Peyer's patch (tissue), 4 donors: ENCODE data around the gene CIPC. TPM values are rescaled to one million over a fixed set of nuclear protein-coding genes. Genes with fewer than 3 reads are reported as not detected.

Source experiments
- DNase-seq, 3 donors: peaks; one replicate each; pipeline ENCODE4 v3.0.0-alpha.2; 2017 to 2019
- H3K27ac ChIP-seq, 4 donors: fragments of 200-600 bp; sonication (generic); one replicate each; pipeline ENCODE4 v1.5.1; 2016 to 2019
- H3K27me3 ChIP-seq, 2 donors: fragments of 200-600 bp; sonication (generic); one replicate each; pipeline ENCODE4 v1.5.1; 2019
- H3K36me3 ChIP-seq, 3 donors: fragments of 200-600 bp; sonication (generic); one replicate each; pipeline ENCODE4 v1.5.1; 2016 to 2019
- H3K4me1 ChIP-seq, 4 donors: fragments of 200-600 bp; sonication (generic); one replicate each; pipeline ENCODE4 v1.5.1; 2016 to 2019
- H3K4me3 ChIP-seq, 4 donors: fragments of 200-600 bp; sonication (generic); 1 replicate in 3 of 4; 2 replicates in 1 of 4; pipeline ENCODE4 v1.5.1; 2016 to 2019; ENCODE audit warnings: mild to moderate bottlenecking in 1 of 4
- H3K9me3 ChIP-seq, 4 donors: fragments of 200-600 bp; sonication (generic); one replicate each; pipeline ENCODE4 v1.5.1; 2016 to 2019; ENCODE audit warnings: mild to moderate bottlenecking in 1 of 4
- CTCF ChIP-seq, 6 experiments: fragments of 450-650 bp in 4 of 6; fragments of 200-600 bp in 2 of 6; sonication (generic) in 1 of 6; IDR thresholded peaks; one replicate each; pipeline ENCODE4 v1.5.1; 2017 to 2019; ENCODE audit warnings: antibody characterized with exemption in 6 of 6, mild to moderate bottlenecking in 3 of 6, moderate library complexity in 1 of 6
- POLR2A ChIP-seq, 2 donors: fragments of 450-650 bp; IDR thresholded peaks; one replicate each; pipeline ENCODE4 v1.5.1; 2017; ENCODE audit warnings: antibody characterized with exemption in 2 of 2, mild to moderate bottlenecking in 2 of 2, moderate library complexity in 2 of 2
- total RNA-seq, 4 donors: library from RNA; depleted of rRNA; stranded (reverse); fragments of >200 nt; gene quantifications; one replicate each; pipeline ENCODE4 v1.1.0, GENCODE V29; 2016

Gene CIPC
- 10 to 100 TPM; 22.3 to 66.7 (median 52.1) TPM for total RNA-seq

GRCh38 chr14:77097700-77098528 is at the start of gene CIPC:
TSS of gene CIPC (plus strand) at chr14:77098258. CDS start at chr14:77105709, 7,451 bp downstream.
- Histone ChIP-seq H3K4me3 (peak within 1 kb of the TSS; percentile 68 to 87 (median 74)), H3K36me3 (no peaks in the 10 kb centered on the region), H3K9me3 (no peaks in the 10 kb centered on the region), H3K27ac (peak within 1 kb of the TSS; percentile 88 to 100 (median 97)), H3K4me1 (peaks cover 0 to 40% (median 20%) of the 10 kb centered on the region in 4 donors), H3K27me3 (no peaks in the 10 kb centered on the region)
- TF ChIP-seq POLR2A (IDR thresholded peaks at IDR 0.05) (peak; percentile 73 to 90), CTCF (IDR thresholded peaks at IDR 0.05) (peak in 2 of 6 experiments; percentile 29 to 39)
- DNase-seq = peak; percentile 99 to 100 (median 100)

GRCh38 chr14:77051116-77051515 is 46.9 kb upstream of the CIPC start:
- Histone ChIP-seq H3K27ac (peak overlapping the region; percentile 29 to 70 (median 38)), H3K27me3 (no peaks in the 10 kb centered on the region), H3K4me3 (no peak overlapping the region), H3K9me3 (peaks cover 0 to 3% (median 0%) of the 10 kb centered on the region in 4 donors), H3K4me1 (peaks cover 0 to 32% (median 5%) of the 10 kb centered on the region in 4 donors), H3K36me3 (no peaks in the 10 kb centered on the region)
- TF ChIP-seq CTCF (IDR thresholded peaks at IDR 0.05) (no peak), POLR2A (IDR thresholded peaks at IDR 0.05) (no peak)
- peak in 1 of 3 donors; percentile 73 for DNase-seq

- DNase-seq = peak in 1 of 3 donors; percentile 63
- H3K4me3 ChIP-seq = no peak overlapping the region
- H3K9me3 ChIP-seq = peaks cover 0 to 5% (median 0%) of the 10 kb centered on the region in 4 donors
- no peaks in the 10 kb centered on the region for H3K27me3 ChIP-seq
- H3K27ac ChIP-seq = peak overlapping the region in 2 of 4 donors; percentile 48 to 66
- TF ChIP-seq CTCF (IDR thresholded peaks at IDR 0.05) (no peak), POLR2A (IDR thresholded peaks at IDR 0.05) (no peak)
- peaks cover 0 to 24% (median 3%) of the 10 kb centered on the region in 4 donors for H3K4me1 ChIP-seq
- H3K36me3 ChIP-seq = no peaks in the 10 kb centered on the region
Observed at GRCh38 chr14:77052281-77053044, 45.6 kb upstream of the CIPC start.

- Histone ChIP-seq H3K4me1 (peaks cover 0 to 24% (median 3%) of the 10 kb centered on the region in 4 donors), H3K9me3 (peaks cover 0 to 5% (median 0%) of the 10 kb centered on the region in 4 donors), H3K36me3 (no peaks in the 10 kb centered on the region), H3K4me3 (no peak overlapping the region), H3K27me3 (no peaks in the 10 kb centered on the region), H3K27ac (peak overlapping the region in 2 of 4 donors; percentile 48 to 66)
- TF ChIP-seq POLR2A (IDR thresholded peaks at IDR 0.05) = no peak
- peak; percentile 86 to 97 (median 94) for TF ChIP-seq CTCF (IDR thresholded peaks at IDR 0.05)
- DNase-seq = peak; percentile 80 to 88 (median 84)
Observed at GRCh38 chr14:77053046-77053841, 44.8 kb upstream of the CIPC start.

GRCh38 chr14:77055306-77055705 is 42.8 kb upstream of the CIPC start:
- H3K9me3 ChIP-seq = peaks cover 0 to 5% (median 0%) of the 10 kb centered on the region in 4 donors
- no peak overlapping the region for H3K4me3 ChIP-seq
- TF ChIP-seq CTCF (IDR thresholded peaks at IDR 0.05) (no peak), POLR2A (IDR thresholded peaks at IDR 0.05) (no peak)
- peaks cover 0 to 24% (median 3%) of the 10 kb centered on the region in 4 donors for H3K4me1 ChIP-seq
- no peak overlapping the region for H3K27ac ChIP-seq
- DNase-seq = no peak
- no peaks in the 10 kb centered on the region for H3K27me3 ChIP-seq
- no peaks in the 10 kb centered on the region for H3K36me3 ChIP-seq
